ENCODE results near the gene TAGAP. TPM values are rescaled to one million over a fixed set of nuclear protein-coding genes. Genes with fewer than 3 reads are reported as not detected.
A peak's percentile ranks its signal among the peaks of the same experiment; 100 is the strongest.

The TAGAP gene
- total and polyA plus RNA-seq, 10 of the 15 experiments (the other 5 are each of a cell fraction or from before 2014, with no cell fraction given) = 5.3 to 27.4 (median 18.9) TPM

DNA sequence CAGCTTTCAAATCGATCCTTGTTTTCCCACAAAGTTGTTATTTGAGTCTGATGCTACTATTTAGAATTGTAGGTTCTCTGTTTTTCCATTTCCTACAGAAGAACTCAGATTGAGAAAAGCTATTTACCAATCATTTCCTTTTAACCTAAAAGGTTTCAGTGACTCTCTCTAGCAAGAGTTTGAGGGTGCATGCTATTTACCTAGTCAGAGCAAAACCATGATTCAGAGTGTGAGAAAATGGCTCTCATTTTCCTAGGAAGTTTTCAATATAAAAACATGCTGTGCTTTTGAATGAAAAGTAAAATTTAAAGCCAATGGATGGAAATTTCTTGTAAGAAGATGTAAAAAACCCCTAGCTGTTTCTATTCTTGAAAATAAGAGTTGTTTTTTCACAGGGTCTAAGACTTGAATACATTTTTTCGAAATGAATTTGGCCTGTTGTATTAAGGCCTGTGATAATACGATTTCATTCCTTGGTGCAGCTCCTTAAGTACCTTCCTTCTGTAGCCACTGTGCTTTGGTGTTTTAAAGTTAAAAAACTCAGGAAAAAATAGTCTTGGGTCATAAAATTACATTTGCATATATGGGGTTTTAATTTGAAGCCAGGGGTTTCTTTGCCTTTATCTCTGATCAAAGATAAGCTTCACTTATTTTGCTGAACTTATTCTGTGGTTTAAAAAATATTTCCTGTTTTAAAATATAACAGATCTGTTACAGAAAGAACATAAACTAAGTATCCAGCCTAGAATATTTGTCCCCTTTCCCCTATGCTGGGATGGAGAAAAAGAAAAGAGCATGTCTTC is 26.8 kb downstream of the TAGAP start (continued):
- TF ChIP-seq TCF7 (IDR thresholded peaks at IDR 0.05; ENCODE audit: borderline replicate concordance) = no peak
- TF ChIP-seq WRNIP1 (IDR thresholded peaks at IDR 0.05; ENCODE audit: borderline replicate concordance, low read depth, low read length) = no peak
- no peak for TF ChIP-seq NKRF (conservative IDR thresholded peaks at IDR 0.05)
- TF ChIP-seq SMARCA5 (IDR thresholded peaks at IDR 0.05) = no peak
- TF ChIP-seq ZNF622 (IDR thresholded peaks at IDR 0.05) = no peak
- peak; percentile 49 to 54; a peak in 1 of 4 replicates for TF ChIP-seq IKZF2 (IDR thresholded peaks at IDR 0.05)
- TF ChIP-seq, protein P1, sequence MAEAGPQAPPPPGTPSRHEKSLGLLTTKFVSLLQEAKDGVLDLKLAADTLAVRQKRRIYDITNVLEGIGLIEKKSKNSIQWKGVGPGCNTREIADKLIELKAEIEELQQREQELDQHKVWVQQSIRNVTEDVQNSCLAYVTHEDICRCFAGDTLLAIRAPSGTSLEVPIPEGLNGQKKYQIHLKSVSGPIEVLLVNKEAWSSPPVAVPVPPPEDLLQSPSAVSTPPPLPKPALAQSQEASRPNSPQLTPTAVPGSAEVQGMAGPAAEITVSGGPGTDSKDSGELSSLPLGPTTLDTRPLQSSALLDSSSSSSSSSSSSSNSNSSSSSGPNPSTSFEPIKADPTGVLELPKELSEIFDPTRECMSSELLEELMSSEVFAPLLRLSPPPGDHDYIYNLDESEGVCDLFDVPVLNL (IDR thresholded peaks at IDR 0.05; ENCODE audit: low read depth, low read length) = no peak
- peak; percentile 66; the same call in 1 of the 2 replicates for TF ChIP-seq FOXM1 (IDR thresholded peaks at IDR 0.05; ENCODE audit: low read depth, low read length)
- TF ChIP-seq CBX3 (IDR thresholded peaks at IDR 0.05; ENCODE audit: borderline replicate concordance, low read depth) = no peak
- TF ChIP-seq, protein P2, sequence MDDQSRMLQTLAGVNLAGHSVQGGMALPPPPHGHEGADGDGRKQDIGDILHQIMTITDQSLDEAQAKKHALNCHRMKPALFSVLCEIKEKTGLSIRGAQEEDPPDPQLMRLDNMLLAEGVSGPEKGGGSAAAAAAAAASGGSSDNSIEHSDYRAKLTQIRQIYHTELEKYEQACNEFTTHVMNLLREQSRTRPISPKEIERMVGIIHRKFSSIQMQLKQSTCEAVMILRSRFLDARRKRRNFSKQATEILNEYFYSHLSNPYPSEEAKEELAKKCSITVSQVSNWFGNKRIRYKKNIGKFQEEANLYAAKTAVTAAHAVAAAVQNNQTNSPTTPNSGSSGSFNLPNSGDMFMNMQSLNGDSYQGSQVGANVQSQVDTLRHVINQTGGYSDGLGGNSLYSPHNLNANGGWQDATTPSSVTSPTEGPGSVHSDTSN (IDR thresholded peaks at IDR 0.05; ENCODE audit: insufficient replicate concordance, low read depth, low read length) = no peak
- TF ChIP-seq IKZF1 (conservative IDR thresholded peaks at IDR 0.05) = peak; percentile 55; the same call in 1 of the 2 replicates
- TF ChIP-seq MEF2A (IDR thresholded peaks at IDR 0.05; ENCODE audit: insufficient read depth, low read depth, low read length) = no peak
- no peak for TF ChIP-seq POLR2A (IDR thresholded peaks at IDR 0.05; ENCODE audit: low read depth, low read length)
- TF ChIP-seq, protein P3, sequence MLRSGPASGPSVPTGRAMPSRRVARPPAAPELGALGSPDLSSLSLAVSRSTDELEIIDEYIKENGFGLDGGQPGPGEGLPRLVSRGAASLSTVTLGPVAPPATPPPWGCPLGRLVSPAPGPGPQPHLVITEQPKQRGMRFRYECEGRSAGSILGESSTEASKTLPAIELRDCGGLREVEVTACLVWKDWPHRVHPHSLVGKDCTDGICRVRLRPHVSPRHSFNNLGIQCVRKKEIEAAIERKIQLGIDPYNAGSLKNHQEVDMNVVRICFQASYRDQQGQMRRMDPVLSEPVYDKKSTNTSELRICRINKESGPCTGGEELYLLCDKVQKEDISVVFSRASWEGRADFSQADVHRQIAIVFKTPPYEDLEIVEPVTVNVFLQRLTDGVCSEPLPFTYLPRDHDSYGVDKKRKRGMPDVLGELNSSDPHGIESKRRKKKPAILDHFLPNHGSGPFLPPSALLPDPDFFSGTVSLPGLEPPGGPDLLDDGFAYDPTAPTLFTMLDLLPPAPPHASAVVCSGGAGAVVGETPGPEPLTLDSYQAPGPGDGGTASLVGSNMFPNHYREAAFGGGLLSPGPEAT (IDR thresholded peaks at IDR 0.05; ENCODE audit: low read depth) = 0 out of 2 replicates have a peak, but pooled peaks have one; percentile 15
- TF ChIP-seq TARDBP (IDR thresholded peaks at IDR 0.05; ENCODE audit: borderline replicate concordance) = no peak
- no peak for TF ChIP-seq HDGF (IDR thresholded peaks at IDR 0.05)
- TF ChIP-seq ZBTB11 (CRISPR knock-in tag; IDR thresholded peaks at IDR 0.05) = no peak
- no peak for TF ChIP-seq ZNF24 (IDR thresholded peaks at IDR 0.05)
